NCI-H1694 (cell line): Measurements from ENCODE around the gene GALE.
A peak's percentile ranks its signal among the peaks of the same experiment; 100 is the strongest.
"Not testable (repeated sequence)": the region's sequence is repeated elsewhere in the genome, so short reads cannot be mapped to it uniquely, and the experiment has no call there.

ENCODE experiments used
- DNase-seq: peaks from one replicate; lab custom pipeline; 2025; lab: John Stamatoyannopoulos, UW

GALE gene

GRCh38 chr1:23792151-23792945, 8.2 kb downstream of the GALE start:
- no peak for DNase-seq

GRCh38 chr1:23791516-23792047, 9.0 kb downstream of the GALE start:
- DNase-seq = no peak

- DNase-seq = peak; percentile 51
Measured at GRCh38 chr1:23790696-23791515, 9.6 kb downstream of the GALE start, which contains the start of gene LYPLA2. TSS of gene LYPLA2 (plus strand) at chr1:23791145. CDS start at chr1:23792683, 1,538 bp downstream.

GRCh38 chr1:23788695-23789094, 11.9 kb downstream of the GALE start:
- no peak for DNase-seq

GRCh38 chr1:23787701-23788100, 12.9 kb downstream of the GALE start:
- DNase-seq = no peak

GRCh38 chr1:23784846-23785245, 15.7 kb downstream of the GALE start:
- no peak for DNase-seq

- DNase-seq = not testable (repeated sequence)
Measured at GRCh38 chr1:23783141-23783540, 17.4 kb downstream of the GALE start.

GRCh38 chr1:23779826-23780371, 20.7 kb downstream of the GALE start:
- no peak for DNase-seq

GRCh38 chr1:23777979-23778814, 22.4 kb downstream of the GALE start, which contains the start of gene PITHD1:
TSS of gene PITHD1 (plus strand) at chr1:23778418. CDS start at chr1:23778516, 98 bp downstream.
- DNase-seq = peak; percentile 42

GRCh38 chr1:23776217-23776616, 24.3 kb downstream of the GALE start:
- no peak for DNase-seq

- DNase-seq = no peak
Measured at GRCh38 chr1:23774174-23774880, 26.2 kb downstream of the GALE start.

GRCh38 chr1:23772854-23773242, 27.7 kb downstream of the GALE start:
- no peak for DNase-seq

- peak; percentile 78 for DNase-seq
Measured at GRCh38 chr1:23772049-23772853, 28.3 kb downstream of the GALE start.

- no peak for DNase-seq
Measured at GRCh38 chr1:23768733-23769132, 31.8 kb downstream of the GALE start.

- no peak for DNase-seq
Measured at GRCh38 chr1:23763041-23763577, 37.4 kb downstream of the GALE start.

- DNase-seq = no peak
Measured at GRCh38 chr1:23759277-23759676, 41.3 kb downstream of the GALE start.

- DNase-seq = no peak
Measured at GRCh38 chr1:23757812-23758211, 42.7 kb downstream of the GALE start.

GRCh38 chr1:23756676-23757075, 43.9 kb downstream of the GALE start:
- no peak for DNase-seq

GRCh38 chr1:23752909-23753308, 47.6 kb downstream of the GALE start:
- no peak for DNase-seq

- DNase-seq = no peak
Measured at GRCh38 chr1:23751815-23752200, 48.7 kb downstream of the GALE start.
